ENCODE data around the gene CCDC69. TPM values are rescaled to one million over a fixed set of nuclear protein-coding genes. Genes with fewer than 3 reads are reported as not detected.
"Not testable (repeated sequence)": the region's sequence is repeated elsewhere in the genome, so short reads cannot be mapped to it uniquely, and the experiment has no call there.

CCDC69 gene
- polyA plus RNA-seq, 2 donors = 24.2 to 32.4 TPM

- peak overlapping the region; percentile 32 to 83 for H3K27ac ChIP-seq (ENCODE audit: low read depth in 2 of 2, low read length in 1 of 2)
- peaks cover 0 to 7% of the 10 kb centered on the region in 2 donors for H3K36me3 ChIP-seq (ENCODE audit: control insufficient read depth in 2 of 2, insufficient read depth in 2 of 2, low read length in 1 of 2)
- H3K4me1 ChIP-seq (ENCODE audit: control insufficient read depth in 2 of 2, insufficient read depth in 2 of 2, low read length in 1 of 2) = peaks cover 0 to 27% of the 10 kb centered on the region in 2 donors
- 48 to 55% methylated on average over 5 of the region's 5 CpGs for WGBS, 2 donors
- no peaks in the 10 kb centered on the region for H3K27me3 ChIP-seq (ENCODE audit: control insufficient read depth in 1 of 2, insufficient read depth in 2 of 2, low read length in 2 of 2)
- no peaks in the 10 kb centered on the region for H3K9me3 ChIP-seq (ENCODE audit: control insufficient read depth in 2 of 2, insufficient read depth in 1 of 2, low read depth in 1 of 2, low read length in 1 of 2)
- no peak overlapping the region for H3K4me3 ChIP-seq (ENCODE audit: low read depth in 1 of 2, low read length in 2 of 2)
These were observed 33.9 kb upstream of the CCDC69 start for GRCh38 chr5:151257731-151258181.

- H3K9me3 ChIP-seq (ENCODE audit: control insufficient read depth in 2 of 2, insufficient read depth in 1 of 2, low read depth in 1 of 2, low read length in 1 of 2) = no peaks in the 10 kb centered on the region
- H3K4me3 ChIP-seq (ENCODE audit: low read depth in 1 of 2, low read length in 2 of 2) = peak overlapping the region; percentile 2 to 24
- 69 to 76% methylated on average over 3 of the region's 3 CpGs for WGBS, 2 donors
- peak overlapping the region; percentile 28 to 70 for H3K27ac ChIP-seq (ENCODE audit: low read depth in 2 of 2, low read length in 1 of 2)
- H3K27me3 ChIP-seq (ENCODE audit: control insufficient read depth in 1 of 2, insufficient read depth in 2 of 2, low read length in 2 of 2) = no peaks in the 10 kb centered on the region
- peaks cover 0 to 4% of the 10 kb centered on the region in 2 donors for H3K36me3 ChIP-seq (ENCODE audit: control insufficient read depth in 2 of 2, insufficient read depth in 2 of 2, low read length in 1 of 2)
- H3K4me1 ChIP-seq (ENCODE audit: control insufficient read depth in 2 of 2, insufficient read depth in 2 of 2, low read length in 1 of 2) = peaks cover 0 to 22% of the 10 kb centered on the region in 2 donors
These were observed 31.9 kb upstream of the CCDC69 start for GRCh38 chr5:151255621-151256286.

- H3K36me3 ChIP-seq (ENCODE audit: control insufficient read depth in 2 of 2, insufficient read depth in 2 of 2, low read length in 1 of 2); H3K9me3 ChIP-seq (ENCODE audit: control insufficient read depth in 2 of 2, insufficient read depth in 1 of 2, low read depth in 1 of 2, low read length in 1 of 2); H3K27me3 ChIP-seq (ENCODE audit: control insufficient read depth in 1 of 2, insufficient read depth in 2 of 2, low read length in 2 of 2): not testable (repeated sequence)
- 93 to 96% methylated on average over 5 of the region's 5 CpGs for WGBS, 2 donors
- Histone ChIP-seq H3K4me3 (ENCODE audit: low read depth in 1 of 2, low read length in 2 of 2) (peak overlapping the region; percentile 2 to 24), H3K4me1 (ENCODE audit: control insufficient read depth in 2 of 2, insufficient read depth in 2 of 2, low read length in 1 of 2) (peaks cover 0 to 22% of the 10 kb centered on the region in 2 donors), H3K27ac (ENCODE audit: low read depth in 2 of 2, low read length in 1 of 2) (peak overlapping the region; percentile 28 to 70)
These were observed 31.1 kb upstream of the CCDC69 start for GRCh38 chr5:151254990-151255389.

- Histone ChIP-seq H3K4me3 (ENCODE audit: low read depth in 1 of 2, low read length in 2 of 2) (peak overlapping the region; percentile 28 to 73), H3K4me1 (ENCODE audit: control insufficient read depth in 2 of 2, insufficient read depth in 2 of 2, low read length in 1 of 2) (peaks cover 0 to 22% of the 10 kb centered on the region in 2 donors), H3K27ac (ENCODE audit: low read depth in 2 of 2, low read length in 1 of 2) (peak overlapping the region; percentile 32 to 61), H3K36me3 (ENCODE audit: control insufficient read depth in 2 of 2, insufficient read depth in 2 of 2, low read length in 1 of 2) (peaks cover 0 to 1% of the 10 kb centered on the region in 2 donors), H3K27me3 (ENCODE audit: control insufficient read depth in 1 of 2, insufficient read depth in 2 of 2, low read length in 2 of 2) (no peaks in the 10 kb centered on the region), H3K9me3 (ENCODE audit: control insufficient read depth in 2 of 2, insufficient read depth in 1 of 2, low read depth in 1 of 2, low read length in 1 of 2) (no peaks in the 10 kb centered on the region)
- WGBS, 2 donors = 38 to 52% methylated on average over 1 of the region's 1 CpG
These were observed 30.7 kb upstream of the CCDC69 start for GRCh38 chr5:151254556-151254955.

GRCh38 chr5:151253605-151253950 is 29.7 kb upstream of the CCDC69 start:
- WGBS, 2 donors = 22 to 26% methylated on average over 5 of the region's 5 CpGs
- Histone ChIP-seq H3K36me3 (ENCODE audit: control insufficient read depth in 2 of 2, insufficient read depth in 2 of 2, low read length in 1 of 2) (no peaks in the 10 kb centered on the region), H3K27me3 (ENCODE audit: control insufficient read depth in 1 of 2, insufficient read depth in 2 of 2, low read length in 2 of 2) (no peaks in the 10 kb centered on the region), H3K4me1 (ENCODE audit: control insufficient read depth in 2 of 2, insufficient read depth in 2 of 2, low read length in 1 of 2) (peaks cover 2 to 18% of the 10 kb centered on the region in 2 donors), H3K9me3 (ENCODE audit: control insufficient read depth in 2 of 2, insufficient read depth in 1 of 2, low read depth in 1 of 2, low read length in 1 of 2) (no peaks in the 10 kb centered on the region), H3K27ac (ENCODE audit: low read depth in 2 of 2, low read length in 1 of 2) (peak overlapping the region; percentile 86 to 88), H3K4me3 (ENCODE audit: low read depth in 1 of 2, low read length in 2 of 2) (peak overlapping the region; percentile 73 to 84)

GRCh38 chr5:151252762-151253604 is 29.1 kb upstream of the CCDC69 start, which contains the start of gene GM2A:
TSS of gene GM2A (plus strand) at chr5:151253185. CDS start at chr5:151253217, 32 bp downstream.
- Histone ChIP-seq H3K9me3 (ENCODE audit: control insufficient read depth in 2 of 2, insufficient read depth in 1 of 2, low read depth in 1 of 2, low read length in 1 of 2) (no peaks in the 10 kb centered on the region), H3K4me3 (ENCODE audit: low read depth in 1 of 2, low read length in 2 of 2) (peak within 1 kb of the TSS; percentile 73 to 84), H3K4me1 (ENCODE audit: control insufficient read depth in 2 of 2, insufficient read depth in 2 of 2, low read length in 1 of 2) (peaks cover 2 to 13% of the 10 kb centered on the region in 2 donors), H3K27ac (ENCODE audit: low read depth in 2 of 2, low read length in 1 of 2) (peak within 1 kb of the TSS; percentile 86 to 88), H3K36me3 (ENCODE audit: control insufficient read depth in 2 of 2, insufficient read depth in 2 of 2, low read length in 1 of 2) (no peaks in the 10 kb centered on the region), H3K27me3 (ENCODE audit: control insufficient read depth in 1 of 2, insufficient read depth in 2 of 2, low read length in 2 of 2) (no peaks in the 10 kb centered on the region)
- WGBS, 2 donors = 1% methylated on average over 44 to 52 of the region's 52 CpGs

- Histone ChIP-seq H3K27me3 (ENCODE audit: control insufficient read depth in 1 of 2, insufficient read depth in 2 of 2, low read length in 2 of 2) (no peaks in the 10 kb centered on the region), H3K36me3 (ENCODE audit: control insufficient read depth in 2 of 2, insufficient read depth in 2 of 2, low read length in 1 of 2) (no peaks in the 10 kb centered on the region), H3K27ac (ENCODE audit: low read depth in 2 of 2, low read length in 1 of 2) (no peak overlapping the region), H3K4me1 (ENCODE audit: control insufficient read depth in 2 of 2, insufficient read depth in 2 of 2, low read length in 1 of 2) (peaks cover 2 to 4% of the 10 kb centered on the region in 2 donors), H3K9me3 (ENCODE audit: control insufficient read depth in 2 of 2, insufficient read depth in 1 of 2, low read depth in 1 of 2, low read length in 1 of 2) (no peaks in the 10 kb centered on the region), H3K4me3 (ENCODE audit: low read depth in 1 of 2, low read length in 2 of 2) (no peak overlapping the region)
- 84 to 93% methylated on average over 4 of the region's 4 CpGs for WGBS, 2 donors
These were observed 27.7 kb upstream of the CCDC69 start for GRCh38 chr5:151251621-151252020.

GRCh38 chr5:151251001-151251551 is 27.2 kb upstream of the CCDC69 start:
- Histone ChIP-seq H3K4me1 (ENCODE audit: control insufficient read depth in 2 of 2, insufficient read depth in 2 of 2, low read length in 1 of 2) (peaks cover 2 to 4% of the 10 kb centered on the region in 2 donors), H3K4me3 (ENCODE audit: low read depth in 1 of 2, low read length in 2 of 2) (no peak overlapping the region), H3K27me3 (ENCODE audit: control insufficient read depth in 1 of 2, insufficient read depth in 2 of 2, low read length in 2 of 2) (no peaks in the 10 kb centered on the region), H3K9me3 (ENCODE audit: control insufficient read depth in 2 of 2, insufficient read depth in 1 of 2, low read depth in 1 of 2, low read length in 1 of 2) (no peaks in the 10 kb centered on the region), H3K27ac (ENCODE audit: low read depth in 2 of 2, low read length in 1 of 2) (no peak overlapping the region), H3K36me3 (ENCODE audit: control insufficient read depth in 2 of 2, insufficient read depth in 2 of 2, low read length in 1 of 2) (no peaks in the 10 kb centered on the region)
- 64 to 82% methylated on average over 5 of the region's 5 CpGs for WGBS, 2 donors

- H3K9me3 ChIP-seq (ENCODE audit: control insufficient read depth in 2 of 2, insufficient read depth in 1 of 2, low read depth in 1 of 2, low read length in 1 of 2) = no peaks in the 10 kb centered on the region
- H3K4me3 ChIP-seq (ENCODE audit: low read depth in 1 of 2, low read length in 2 of 2) = no peak overlapping the region
- no peaks in the 10 kb centered on the region for H3K36me3 ChIP-seq (ENCODE audit: control insufficient read depth in 2 of 2, insufficient read depth in 2 of 2, low read length in 1 of 2)
- H3K4me1 ChIP-seq (ENCODE audit: control insufficient read depth in 2 of 2, insufficient read depth in 2 of 2, low read length in 1 of 2) = peaks cover 2 to 4% of the 10 kb centered on the region in 2 donors
- no peak overlapping the region for H3K27ac ChIP-seq (ENCODE audit: low read depth in 2 of 2, low read length in 1 of 2)
- H3K27me3 ChIP-seq (ENCODE audit: control insufficient read depth in 1 of 2, insufficient read depth in 2 of 2, low read length in 2 of 2) = no peaks in the 10 kb centered on the region
- WGBS, 2 donors = 82 to 86% methylated on average over 10 of the region's 10 CpGs
These were observed 26.6 kb upstream of the CCDC69 start for GRCh38 chr5:151250346-151251000.

Measured in esophagus (tissue), 2 donors.